GM23338 (cell line): Measurements from ENCODE around the gene STOX2.

ENCODE experiments used
- CREB1 ChIP-seq: fragments of 250-450 bp; sonication (Bioruptor Pico); IDR thresholded peaks from 2 replicates; pipeline ENCODE4 v1.5.0; 2020; ENCODE audit warnings: low read depth, mild to moderate bottlenecking, moderate library complexity
- EZH2 ChIP-seq: fragments of 200-600 bp; sonication (generic); IDR thresholded peaks from one replicate; pipeline ENCODE4 v1.8.0; 2017; ENCODE audit warnings: antibody characterized with exemption, mild to moderate bottlenecking, low read depth; ENCODE audit not compliant: unreplicated experiment
- EZH2phosphoT487 ChIP-seq: fragments of 200-600 bp; sonication (generic); IDR thresholded peaks from one replicate; pipeline ENCODE4 v1.8.1; 2018; ENCODE audit warnings: antibody characterized with exemption; ENCODE audit not compliant: unreplicated experiment
- NANOG ChIP-seq: IDR thresholded peaks from 2 replicates; pipeline ENCODE4 v1.6.1; 2016; ENCODE audit warnings: antibody characterized with exemption, borderline replicate concordance
- TF ChIP-seq, protein P1 (sequence below), 2 experiments: fragments of 200-600 bp in 1 of 2; sonication (generic) in 1 of 2; conservative IDR thresholded peaks; 2 replicates each; pipeline versions ENCODE4 v1.5.1 to v1.6.1; 2016 to 2017; ENCODE audit warnings: antibody characterized with exemption in 2 of 2, low read depth in 2 of 2, mild to moderate bottlenecking in 2 of 2, moderate library complexity in 1 of 2
- TF ChIP-seq, protein P2 (sequence below): fragments of 250-450 bp; sonication (Bioruptor Pico); IDR thresholded peaks from 2 replicates; pipeline ENCODE4 v1.5.0; 2020; ENCODE audit warnings: mild to moderate bottlenecking, moderate library complexity

DNA sequence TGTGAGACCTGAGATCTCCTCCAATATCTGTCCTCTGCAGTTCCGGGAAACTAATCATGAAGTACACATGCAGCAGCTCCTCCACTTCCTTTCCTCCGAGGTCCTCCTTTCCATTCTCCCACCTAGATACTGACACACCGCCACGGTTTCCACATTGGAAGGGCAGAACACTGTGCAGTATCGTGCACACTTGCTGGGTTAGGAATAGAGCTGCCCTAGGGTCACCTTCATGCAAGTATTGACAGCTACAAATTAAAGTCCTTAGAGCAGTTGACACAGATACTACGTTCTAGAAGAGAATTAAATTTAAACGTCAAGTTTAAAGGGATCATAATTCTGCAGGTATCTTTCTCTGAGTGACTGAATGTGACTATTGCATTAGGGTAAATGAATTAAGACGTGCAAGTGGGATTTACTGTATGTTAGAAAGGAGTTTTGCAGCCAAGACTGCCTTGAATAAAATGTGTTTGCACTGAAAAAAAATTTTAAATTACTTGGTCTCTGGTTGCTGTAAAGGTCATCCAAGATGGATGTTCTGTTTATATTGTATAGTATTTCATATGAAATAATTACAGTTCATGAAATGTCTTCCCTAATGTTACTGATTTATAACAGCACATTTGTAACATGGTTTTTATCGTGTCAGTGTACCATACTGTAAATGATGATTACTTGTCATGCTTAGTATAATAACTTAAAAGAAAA lies 117.7 kb downstream of the STOX2 start:
- TF ChIP-seq EZH2phosphoT487 (no peak), EZH2 (no peak), CREB1 (CRISPR knock-in tag) (no peak), NANOG (no peak)
- TF ChIP-seq, protein P1, sequence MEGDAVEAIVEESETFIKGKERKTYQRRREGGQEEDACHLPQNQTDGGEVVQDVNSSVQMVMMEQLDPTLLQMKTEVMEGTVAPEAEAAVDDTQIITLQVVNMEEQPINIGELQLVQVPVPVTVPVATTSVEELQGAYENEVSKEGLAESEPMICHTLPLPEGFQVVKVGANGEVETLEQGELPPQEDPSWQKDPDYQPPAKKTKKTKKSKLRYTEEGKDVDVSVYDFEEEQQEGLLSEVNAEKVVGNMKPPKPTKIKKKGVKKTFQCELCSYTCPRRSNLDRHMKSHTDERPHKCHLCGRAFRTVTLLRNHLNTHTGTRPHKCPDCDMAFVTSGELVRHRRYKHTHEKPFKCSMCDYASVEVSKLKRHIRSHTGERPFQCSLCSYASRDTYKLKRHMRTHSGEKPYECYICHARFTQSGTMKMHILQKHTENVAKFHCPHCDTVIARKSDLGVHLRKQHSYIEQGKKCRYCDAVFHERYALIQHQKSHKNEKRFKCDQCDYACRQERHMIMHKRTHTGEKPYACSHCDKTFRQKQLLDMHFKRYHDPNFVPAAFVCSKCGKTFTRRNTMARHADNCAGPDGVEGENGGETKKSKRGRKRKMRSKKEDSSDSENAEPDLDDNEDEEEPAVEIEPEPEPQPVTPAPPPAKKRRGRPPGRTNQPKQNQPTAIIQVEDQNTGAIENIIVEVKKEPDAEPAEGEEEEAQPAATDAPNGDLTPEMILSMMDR (conservative IDR thresholded peaks at IDR 0.05; ENCODE audit: low read depth in 2 of 2) = no peak
- TF ChIP-seq, protein P2, sequence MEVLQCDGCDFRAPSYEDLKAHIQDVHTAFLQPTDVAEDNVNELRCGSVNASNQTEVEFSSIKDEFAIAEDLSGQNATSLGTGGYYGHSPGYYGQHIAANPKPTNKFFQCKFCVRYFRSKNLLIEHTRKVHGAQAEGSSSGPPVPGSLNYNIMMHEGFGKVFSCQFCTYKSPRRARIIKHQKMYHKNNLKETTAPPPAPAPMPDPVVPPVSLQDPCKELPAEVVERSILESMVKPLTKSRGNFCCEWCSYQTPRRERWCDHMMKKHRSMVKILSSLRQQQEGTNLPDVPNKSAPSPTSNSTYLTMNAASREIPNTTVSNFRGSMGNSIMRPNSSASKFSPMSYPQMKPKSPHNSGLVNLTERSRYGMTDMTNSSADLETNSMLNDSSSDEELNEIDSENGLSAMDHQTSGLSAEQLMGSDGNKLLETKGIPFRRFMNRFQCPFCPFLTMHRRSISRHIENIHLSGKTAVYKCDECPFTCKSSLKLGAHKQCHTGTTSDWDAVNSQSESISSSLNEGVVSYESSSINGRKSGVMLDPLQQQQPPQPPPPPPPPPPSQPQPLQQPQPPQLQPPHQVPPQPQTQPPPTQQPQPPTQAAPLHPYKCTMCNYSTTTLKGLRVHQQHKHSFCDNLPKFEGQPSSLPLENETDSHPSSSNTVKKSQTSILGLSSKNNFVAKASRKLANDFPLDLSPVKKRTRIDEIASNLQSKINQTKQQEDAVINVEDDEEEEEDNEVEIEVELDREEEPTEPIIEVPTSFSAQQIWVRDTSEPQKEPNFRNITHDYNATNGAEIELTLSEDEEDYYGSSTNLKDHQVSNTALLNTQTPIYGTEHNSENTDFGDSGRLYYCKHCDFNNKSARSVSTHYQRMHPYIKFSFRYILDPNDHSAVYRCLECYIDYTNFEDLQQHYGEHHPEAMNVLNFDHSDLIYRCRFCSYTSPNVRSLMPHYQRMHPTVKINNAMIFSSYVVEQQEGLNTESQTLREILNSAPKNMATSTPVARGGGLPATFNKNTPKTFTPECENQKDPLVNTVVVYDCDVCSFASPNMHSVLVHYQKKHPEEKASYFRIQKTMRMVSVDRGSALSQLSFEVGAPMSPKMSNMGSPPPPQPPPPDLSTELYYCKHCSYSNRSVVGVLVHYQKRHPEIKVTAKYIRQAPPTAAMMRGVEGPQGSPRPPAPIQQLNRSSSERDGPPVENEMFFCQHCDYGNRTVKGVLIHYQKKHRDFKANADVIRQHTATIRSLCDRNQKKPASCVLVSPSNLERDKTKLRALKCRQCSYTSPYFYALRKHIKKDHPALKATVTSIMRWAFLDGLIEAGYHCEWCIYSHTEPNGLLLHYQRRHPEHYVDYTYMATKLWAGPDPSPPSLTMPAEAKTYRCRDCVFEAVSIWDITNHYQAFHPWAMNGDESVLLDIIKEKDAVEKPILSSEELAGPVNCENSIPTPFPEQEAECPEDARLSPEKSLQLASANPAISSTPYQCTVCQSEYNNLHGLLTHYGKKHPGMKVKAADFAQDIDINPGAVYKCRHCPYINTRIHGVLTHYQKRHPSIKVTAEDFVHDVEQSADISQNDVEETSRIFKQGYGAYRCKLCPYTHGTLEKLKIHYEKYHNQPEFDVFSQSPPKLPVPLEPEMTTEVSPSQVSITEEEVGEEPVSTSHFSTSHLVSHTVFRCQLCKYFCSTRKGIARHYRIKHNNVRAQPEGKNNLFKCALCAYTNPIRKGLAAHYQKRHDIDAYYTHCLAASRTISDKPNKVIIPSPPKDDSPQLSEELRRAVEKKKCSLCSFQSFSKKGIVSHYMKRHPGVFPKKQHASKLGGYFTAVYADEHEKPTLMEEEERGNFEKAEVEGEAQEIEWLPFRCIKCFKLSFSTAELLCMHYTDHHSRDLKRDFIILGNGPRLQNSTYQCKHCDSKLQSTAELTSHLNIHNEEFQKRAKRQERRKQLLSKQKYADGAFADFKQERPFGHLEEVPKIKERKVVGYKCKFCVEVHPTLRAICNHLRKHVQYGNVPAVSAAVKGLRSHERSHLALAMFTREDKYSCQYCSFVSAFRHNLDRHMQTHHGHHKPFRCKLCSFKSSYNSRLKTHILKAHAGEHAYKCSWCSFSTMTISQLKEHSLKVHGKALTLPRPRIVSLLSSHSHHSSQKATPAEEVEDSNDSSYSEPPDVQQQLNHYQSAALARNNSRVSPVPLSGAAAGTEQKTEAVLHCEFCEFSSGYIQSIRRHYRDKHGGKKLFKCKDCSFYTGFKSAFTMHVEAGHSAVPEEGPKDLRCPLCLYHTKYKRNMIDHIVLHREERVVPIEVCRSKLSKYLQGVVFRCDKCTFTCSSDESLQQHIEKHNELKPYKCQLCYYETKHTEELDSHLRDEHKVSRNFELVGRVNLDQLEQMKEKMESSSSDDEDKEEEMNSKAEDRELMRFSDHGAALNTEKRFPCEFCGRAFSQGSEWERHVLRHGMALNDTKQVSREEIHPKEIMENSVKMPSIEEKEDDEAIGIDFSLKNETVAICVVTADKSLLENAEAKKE (CRISPR knock-in tag) = no peak
